Testis (tissue), 3 donors: Measurements from ENCODE around the gene DIS3L2. TPM values are rescaled to one million over a fixed set of nuclear protein-coding genes. Genes with fewer than 3 reads are reported as not detected.

ENCODE experiments used
- DNase-seq: peaks from one replicate; pipeline ENCODE4 v3.0.0-alpha.2; 2019
- H3K27ac ChIP-seq, 2 donors: fragments of 200-600 bp; sonication (generic); one replicate each; pipeline ENCODE4 v1.5.1; 2019
- H3K27me3 ChIP-seq: fragments of 200-600 bp; sonication (generic); one replicate; pipeline ENCODE4 v1.5.1; 2019
- H3K36me3 ChIP-seq: fragments of 200-600 bp; sonication (generic); one replicate; pipeline ENCODE4 v1.5.1; 2017; ENCODE audit warnings: low read depth; ENCODE audit errors: missing control alignments
- H3K4me1 ChIP-seq: fragments of 200-600 bp; sonication (generic); one replicate; pipeline ENCODE4 v1.5.1; 2019
- H3K4me3 ChIP-seq, 2 donors: fragments of 200-600 bp; sonication (generic); one replicate each; pipeline ENCODE4 v1.5.1; 2017 to 2019
- H3K9me3 ChIP-seq: fragments of 200-600 bp; sonication (generic); one replicate; pipeline ENCODE4 v1.5.1; 2017
- POLR2A ChIP-seq: fragments of 450-650 bp; IDR thresholded peaks from one replicate; pipeline ENCODE4 v1.6.1; 2017; ENCODE audit warnings: antibody characterized with exemption, mild to moderate bottlenecking, moderate library complexity
- WGBS, 2 donors: methylation state at CpG; one replicate each; pipeline ENCODE4 v1.1.5; 2018; 5-methylcytosine and 5-hydroxymethylcytosine counted together
- intact Hi-C: fragments of 100-400 bp; cut with DNase I; formaldehyde crosslinking; loops from one replicate; pipeline ENCODE4 v1.15.1; 2023; ENCODE audit warnings: low total_unique reads
- polyA plus RNA-seq: library from polyadenylated mRNA; stranded (reverse); fragments of 350-450 nt; fragmentation: Illumina TruSeq; extraction: RNeasy Lipid Tissue Mini Kit (QIAGEN cat#74804); gene quantifications from one replicate; pipeline ENCODE4 v1.2.3, GENCODE V29; 2014; ENCODE audit warnings: low read depth, low replicate concordance; ENCODE audit not compliant: insufficient read depth
- total RNA-seq, 2 donors: library from RNA; depleted of rRNA; stranded (reverse); fragments of >200 nt; gene quantifications; one replicate each; pipeline ENCODE4 v1.2.3, GENCODE V29; 2016
- TF ChIP-seq, protein P1 (sequence below), 3 experiments: fragments of 450-650 bp in 2 of 3; fragments of 200-600 bp in 1 of 3; sonication (generic) in 1 of 3; IDR thresholded peaks; one replicate each; pipeline ENCODE4 v1.5.1; 2016 to 2019; ENCODE audit warnings: antibody characterized with exemption in 3 of 3, mild to moderate bottlenecking in 2 of 3, moderate library complexity in 1 of 3

The DIS3L2 gene
- total and polyA plus RNA-seq, 3 donors from 2014 or later, result 32.5 to 80.7 (median 70.4) TPM

DNA sequence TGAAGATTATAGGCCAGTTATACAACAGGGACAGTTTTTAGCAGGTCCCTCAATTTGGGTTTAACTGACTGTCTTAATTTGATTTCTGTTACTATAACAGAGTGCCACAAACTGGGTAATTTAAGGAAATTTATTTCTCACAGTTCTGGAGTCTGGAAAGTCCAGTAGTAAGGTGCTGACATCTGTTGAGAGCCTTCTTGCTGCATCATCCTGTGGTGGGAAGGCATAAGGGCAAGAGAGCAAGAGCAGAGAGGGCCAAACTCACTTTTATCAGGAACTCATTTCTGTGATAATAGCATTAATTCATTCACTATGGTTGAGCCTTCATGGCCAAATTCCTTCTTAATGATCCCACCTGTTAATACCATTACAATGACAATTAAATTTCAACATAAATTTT is 36.5 kb downstream of the DIS3L2 start:
- H3K27ac ChIP-seq, result no peak overlapping the region
- H3K4me3 ChIP-seq, result no peak overlapping the region
- H3K36me3 ChIP-seq, result no peaks in the 10 kb centered on the region
- DNase-seq, result no peak
- no peak for TF ChIP-seq POLR2A
- TF ChIP-seq, protein P1, sequence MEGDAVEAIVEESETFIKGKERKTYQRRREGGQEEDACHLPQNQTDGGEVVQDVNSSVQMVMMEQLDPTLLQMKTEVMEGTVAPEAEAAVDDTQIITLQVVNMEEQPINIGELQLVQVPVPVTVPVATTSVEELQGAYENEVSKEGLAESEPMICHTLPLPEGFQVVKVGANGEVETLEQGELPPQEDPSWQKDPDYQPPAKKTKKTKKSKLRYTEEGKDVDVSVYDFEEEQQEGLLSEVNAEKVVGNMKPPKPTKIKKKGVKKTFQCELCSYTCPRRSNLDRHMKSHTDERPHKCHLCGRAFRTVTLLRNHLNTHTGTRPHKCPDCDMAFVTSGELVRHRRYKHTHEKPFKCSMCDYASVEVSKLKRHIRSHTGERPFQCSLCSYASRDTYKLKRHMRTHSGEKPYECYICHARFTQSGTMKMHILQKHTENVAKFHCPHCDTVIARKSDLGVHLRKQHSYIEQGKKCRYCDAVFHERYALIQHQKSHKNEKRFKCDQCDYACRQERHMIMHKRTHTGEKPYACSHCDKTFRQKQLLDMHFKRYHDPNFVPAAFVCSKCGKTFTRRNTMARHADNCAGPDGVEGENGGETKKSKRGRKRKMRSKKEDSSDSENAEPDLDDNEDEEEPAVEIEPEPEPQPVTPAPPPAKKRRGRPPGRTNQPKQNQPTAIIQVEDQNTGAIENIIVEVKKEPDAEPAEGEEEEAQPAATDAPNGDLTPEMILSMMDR (IDR thresholded peaks at IDR 0.05), result no peak
- H3K9me3 ChIP-seq, result no peaks in the 10 kb centered on the region
- H3K4me1 ChIP-seq, result peaks cover 2% of the 10 kb centered on the region
- intact Hi-C loops, result no loop called here
- H3K27me3 ChIP-seq, result no peaks in the 10 kb centered on the region

DNA sequence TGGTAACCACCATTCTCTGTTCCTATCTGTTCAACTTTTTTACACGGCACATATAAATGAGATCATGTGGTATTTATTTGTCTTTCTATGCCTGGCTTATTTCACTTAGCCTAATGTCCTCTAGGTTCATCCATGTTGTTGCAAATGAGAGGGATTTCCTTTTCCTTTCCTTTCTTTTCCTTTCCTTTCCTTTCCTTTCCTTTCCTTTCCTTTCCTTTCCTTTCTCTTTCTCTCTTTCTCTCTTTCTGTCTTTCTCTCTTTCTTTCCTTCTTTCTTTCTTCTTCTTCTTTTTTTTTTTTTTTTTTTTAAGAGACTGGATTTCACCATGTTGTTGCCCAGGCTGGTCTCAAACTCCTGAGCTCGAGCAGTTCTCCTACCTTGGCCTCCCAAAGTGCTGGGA is 38.9 kb downstream of the DIS3L2 start:
- H3K9me3 ChIP-seq, result no peaks in the 10 kb centered on the region
- H3K36me3 ChIP-seq, result no peaks in the 10 kb centered on the region
- WGBS, 2 donors, result 98% methylated on average over 2 of the region's 2 CpGs
- no peak for DNase-seq
- intact Hi-C loops, result no loop called here
- H3K4me3 ChIP-seq, result no peak overlapping the region
- no peaks in the 10 kb centered on the region for H3K27me3 ChIP-seq
- H3K27ac ChIP-seq, result no peak overlapping the region
- peaks cover 2% of the 10 kb centered on the region for H3K4me1 ChIP-seq
- no peak for TF ChIP-seq POLR2A
- TF ChIP-seq, protein P1 (IDR thresholded peaks at IDR 0.05), result no peak

DNA sequence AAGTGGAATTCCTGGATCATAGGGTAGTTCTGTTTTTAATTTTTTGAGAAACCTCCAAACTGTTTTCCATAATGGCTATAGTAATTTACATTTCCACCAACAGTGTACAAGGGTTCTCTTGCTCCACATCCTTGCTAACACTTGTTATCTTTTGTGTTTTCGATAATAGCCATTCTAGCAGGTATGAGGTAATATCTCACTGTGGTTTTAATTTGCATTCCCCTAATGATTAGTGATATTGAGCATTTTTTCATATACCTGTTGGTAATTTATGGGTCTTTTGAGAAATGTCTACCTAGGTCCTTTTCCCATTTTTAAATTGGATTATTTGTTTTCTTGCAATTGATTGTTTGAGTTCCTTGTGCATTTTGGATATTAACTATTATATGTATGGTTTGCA is 39.6 kb downstream of the DIS3L2 start:
- Histone ChIP-seq H3K36me3 (no peaks in the 10 kb centered on the region), H3K27me3 (no peaks in the 10 kb centered on the region), H3K9me3 (no peaks in the 10 kb centered on the region), H3K4me1 (peaks cover 2% of the 10 kb centered on the region), H3K27ac (no peak overlapping the region), H3K4me3 (no peak overlapping the region)
- DNase-seq, result no peak
- intact Hi-C loops, result no loop called here
- 93 to 97% methylated on average over 1 of the region's 1 CpG for WGBS, 2 donors
- TF ChIP-seq POLR2A, result no peak
- TF ChIP-seq, protein P1 (IDR thresholded peaks at IDR 0.05), result no peak

DNA sequence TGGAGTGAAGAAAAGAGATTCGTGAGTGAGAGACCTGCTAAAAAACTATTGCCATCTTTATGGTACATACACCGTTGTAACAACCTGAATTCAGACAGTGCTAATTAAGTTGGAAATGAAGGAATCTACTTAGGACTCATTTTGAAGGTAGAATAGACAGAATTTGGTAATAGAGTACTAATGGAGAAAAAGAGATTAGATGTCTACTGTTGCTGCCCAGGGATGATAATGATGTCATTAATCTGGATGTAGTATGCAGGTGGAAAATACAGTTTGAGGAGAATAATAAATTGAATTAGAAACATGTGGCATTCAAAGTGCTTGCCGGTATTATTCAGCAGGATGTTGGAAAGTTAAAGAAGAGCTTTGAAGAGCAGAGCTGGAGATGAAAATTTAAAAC is 44.7 kb downstream of the DIS3L2 start:
- no peak overlapping the region for H3K4me3 ChIP-seq
- 95 to 97% methylated on average over 3 of the region's 3 CpGs for WGBS, 2 donors
- TF ChIP-seq, protein P1 (IDR thresholded peaks at IDR 0.05), result no peak
- TF ChIP-seq POLR2A, result no peak
- H3K27ac ChIP-seq, result no peak overlapping the region
- intact Hi-C loops, result no loop called here
- no peak for DNase-seq
- no peaks in the 10 kb centered on the region for H3K36me3 ChIP-seq
- no peaks in the 10 kb centered on the region for H3K27me3 ChIP-seq
- no peaks in the 10 kb centered on the region for H3K4me1 ChIP-seq
- no peaks in the 10 kb centered on the region for H3K9me3 ChIP-seq

DNA sequence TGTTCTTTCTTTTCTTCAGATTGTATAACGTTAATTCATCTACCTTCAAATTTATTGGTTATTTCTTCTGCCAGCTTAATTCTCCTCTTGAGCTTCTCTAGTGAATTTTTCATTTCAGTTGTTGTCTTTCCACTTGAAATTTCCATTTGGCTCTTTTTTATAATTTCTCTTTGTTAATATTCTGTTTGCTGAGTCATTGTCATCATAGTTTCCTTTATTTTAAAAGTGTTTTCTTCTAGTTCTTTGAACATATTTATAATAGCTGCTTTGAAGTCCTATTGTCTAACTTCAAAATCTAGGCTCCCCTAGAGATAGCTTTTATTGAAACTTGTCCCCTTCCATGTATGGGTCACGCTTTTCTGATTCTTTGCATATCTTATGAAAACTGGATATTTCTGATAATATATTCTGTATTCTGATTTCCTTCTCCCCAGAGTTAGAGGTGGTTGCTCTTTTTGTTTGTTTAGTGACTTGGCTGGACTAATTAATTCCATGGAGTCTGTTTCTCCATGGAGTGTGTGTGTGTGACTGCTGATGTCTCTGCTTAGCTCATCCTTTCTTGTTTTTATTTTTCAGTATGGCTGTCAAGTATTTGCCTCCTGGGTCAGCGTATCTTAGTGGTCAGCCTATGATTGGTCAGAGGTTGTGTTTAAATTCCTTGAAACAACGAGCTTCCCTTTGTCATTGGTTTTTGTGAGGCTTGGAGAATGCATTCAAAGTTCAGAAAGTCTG is 47.6 kb downstream of the DIS3L2 start:
- H3K27me3 ChIP-seq, result no peaks in the 10 kb centered on the region
- no peaks in the 10 kb centered on the region for H3K36me3 ChIP-seq
- 87 to 92% methylated on average over 4 of the region's 4 CpGs for WGBS, 2 donors
- intact Hi-C loops, result no loop called here
- no peak overlapping the region for H3K27ac ChIP-seq
- no peaks in the 10 kb centered on the region for H3K9me3 ChIP-seq
- TF ChIP-seq POLR2A, result no peak
- TF ChIP-seq, protein P1 (IDR thresholded peaks at IDR 0.05), result no peak
- no peak overlapping the region for H3K4me3 ChIP-seq
- no peaks in the 10 kb centered on the region for H3K4me1 ChIP-seq
- no peak for DNase-seq
